HG03439 (cell line): Measurements from ENCODE around the gene AK4.

Source experiments
- ATAC-seq: cut with Tn5 transposase; IDR thresholded peaks from one replicate; pipeline ENCODE4 v1.9.1; 2021; ENCODE audit warnings: mild to moderate bottlenecking, moderate library complexity; ENCODE audit not compliant: unreplicated experiment

Gene AK4

GRCh38 chr1:65243491-65243890 lies 95.5 kb downstream of the AK4 start:
- no peak for ATAC-seq

- no peak for ATAC-seq
Observed at GRCh38 chr1:65245295-65245694, 97.3 kb downstream of the AK4 start.

DNA sequence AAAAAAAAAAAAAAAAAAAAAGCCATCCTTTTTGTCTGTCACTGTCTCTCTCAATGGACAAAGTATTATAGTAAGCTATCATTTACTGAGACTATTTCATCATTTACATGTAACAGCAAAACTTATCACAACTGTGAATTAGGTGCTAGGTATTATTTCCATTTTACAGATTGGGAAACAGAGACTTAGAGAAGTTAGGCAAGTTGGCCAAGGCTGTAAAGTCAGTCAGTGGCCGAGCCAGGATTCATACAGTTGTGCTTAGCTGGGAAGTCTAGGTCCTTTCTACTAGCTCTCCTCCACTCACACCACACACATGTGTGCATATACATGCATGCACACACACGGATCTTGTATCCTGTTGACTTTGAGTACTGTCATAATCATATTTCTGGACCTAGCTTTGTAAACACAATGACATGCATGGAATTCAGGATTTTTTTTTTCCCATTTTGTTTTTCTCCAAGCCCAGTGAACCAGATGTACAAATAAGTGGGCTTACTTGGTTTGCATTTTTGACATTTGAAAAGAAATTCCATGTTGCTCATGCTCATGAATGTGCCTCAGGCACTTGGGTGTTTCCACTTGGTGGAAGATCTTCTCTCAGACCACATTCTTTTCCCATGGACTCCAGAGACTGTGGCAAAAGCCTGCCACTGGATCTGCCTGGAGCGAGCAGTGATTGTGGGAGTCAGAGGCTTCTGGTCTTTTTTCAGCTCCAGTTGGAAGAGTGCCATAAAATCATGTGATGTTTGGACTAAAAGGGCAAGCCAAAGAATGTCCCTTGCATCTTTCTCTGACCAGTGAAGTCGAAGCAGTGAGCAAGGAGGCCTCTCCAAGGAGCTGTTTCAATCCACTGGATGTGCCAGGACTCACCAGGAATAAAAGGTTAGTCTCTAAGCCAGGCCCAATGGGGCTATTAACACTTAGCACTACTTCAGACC lies 99.7 kb downstream of the AK4 start:
- no peak for ATAC-seq

DNA sequence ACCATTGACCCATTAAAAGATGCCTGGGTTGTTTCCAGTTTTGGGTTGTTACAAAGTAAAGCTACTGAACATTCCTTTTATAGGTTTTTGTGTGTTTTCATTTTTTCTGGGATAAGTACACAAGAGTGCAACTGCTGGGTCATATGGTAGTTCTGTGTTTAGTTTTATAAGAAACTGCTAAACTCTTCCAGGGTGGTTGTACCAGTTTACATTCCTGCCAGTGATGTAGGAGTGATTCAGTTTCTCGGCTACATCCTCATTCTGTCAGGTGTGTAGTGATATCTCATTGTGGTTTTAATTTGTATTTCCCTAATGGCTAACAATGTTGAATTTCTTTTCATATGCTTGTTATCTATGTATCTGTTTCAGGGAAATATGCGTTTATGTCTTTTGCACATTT lies 102.8 kb downstream of the AK4 start:
- ATAC-seq: no peak

- peak; percentile 50 for ATAC-seq
Observed at GRCh38 chr1:65253800-65254319, 105.9 kb downstream of the AK4 start.

DNA sequence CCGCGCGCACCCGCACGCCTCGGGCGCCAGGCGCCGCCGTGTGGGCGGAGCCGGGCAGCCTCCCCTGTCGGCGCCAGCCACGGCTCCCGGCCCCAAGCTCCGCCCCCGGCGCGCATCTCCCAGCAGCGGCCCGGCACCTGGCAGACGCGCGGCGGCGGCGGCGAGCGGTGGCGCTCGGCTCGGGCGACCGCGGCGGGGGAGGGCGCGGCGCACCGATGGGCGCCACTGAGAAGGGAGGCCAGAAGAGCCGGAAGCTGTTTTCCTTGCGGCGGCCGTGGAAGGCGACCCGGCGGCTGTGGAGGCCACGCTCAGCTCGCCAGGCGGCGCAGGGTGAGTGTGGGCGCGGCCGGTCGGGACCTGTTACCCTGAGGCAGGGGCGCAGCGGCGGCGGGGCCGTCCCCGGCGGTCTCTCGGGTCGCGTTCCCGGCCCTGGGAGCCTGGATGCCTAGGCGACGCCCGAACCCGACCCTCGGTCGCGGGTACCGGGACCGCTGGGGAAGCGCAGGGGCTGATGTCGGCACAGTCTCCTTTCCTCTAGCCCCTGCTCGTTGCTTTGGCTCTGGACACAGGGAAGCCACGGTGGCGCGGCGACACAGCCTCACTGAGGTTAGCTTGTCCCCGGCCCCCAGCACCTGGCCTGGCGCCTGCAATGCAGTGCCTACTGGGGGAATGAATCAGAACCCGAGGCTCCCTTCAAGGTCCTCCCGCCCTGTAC lies 106.5 kb downstream of the AK4 start:
- ATAC-seq: peak; percentile 98

- ATAC-seq: no peak
Observed at GRCh38 chr1:65255035-65255655, 107.1 kb downstream of the AK4 start.

- no peak for ATAC-seq
Observed at GRCh38 chr1:65255656-65256050, 107.7 kb downstream of the AK4 start.

GRCh38 chr1:65256860-65257708 lies 109.1 kb downstream of the AK4 start:
- ATAC-seq: no peak

DNA sequence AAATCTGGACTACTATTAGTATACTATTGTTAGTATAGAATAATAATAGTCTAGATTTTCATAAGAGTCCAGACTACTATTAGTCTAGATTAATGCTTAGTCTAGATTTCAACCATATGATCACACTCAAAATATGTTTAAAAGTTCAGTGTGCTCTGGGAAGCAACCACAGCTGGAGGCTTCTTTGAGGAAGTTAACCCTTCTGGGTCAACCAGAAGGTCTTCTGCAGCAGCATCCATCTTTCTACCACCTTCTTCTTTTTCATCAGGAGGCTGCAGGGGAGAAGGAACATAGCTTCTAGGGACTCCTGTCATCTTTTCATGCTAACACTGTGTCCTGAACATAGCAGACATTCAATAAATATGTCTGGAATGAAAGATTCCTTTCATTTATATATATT lies 110.1 kb downstream of the AK4 start:
- no peak for ATAC-seq

- ATAC-seq: no peak
Observed at GRCh38 chr1:65259816-65260215, 111.8 kb downstream of the AK4 start.

DNA sequence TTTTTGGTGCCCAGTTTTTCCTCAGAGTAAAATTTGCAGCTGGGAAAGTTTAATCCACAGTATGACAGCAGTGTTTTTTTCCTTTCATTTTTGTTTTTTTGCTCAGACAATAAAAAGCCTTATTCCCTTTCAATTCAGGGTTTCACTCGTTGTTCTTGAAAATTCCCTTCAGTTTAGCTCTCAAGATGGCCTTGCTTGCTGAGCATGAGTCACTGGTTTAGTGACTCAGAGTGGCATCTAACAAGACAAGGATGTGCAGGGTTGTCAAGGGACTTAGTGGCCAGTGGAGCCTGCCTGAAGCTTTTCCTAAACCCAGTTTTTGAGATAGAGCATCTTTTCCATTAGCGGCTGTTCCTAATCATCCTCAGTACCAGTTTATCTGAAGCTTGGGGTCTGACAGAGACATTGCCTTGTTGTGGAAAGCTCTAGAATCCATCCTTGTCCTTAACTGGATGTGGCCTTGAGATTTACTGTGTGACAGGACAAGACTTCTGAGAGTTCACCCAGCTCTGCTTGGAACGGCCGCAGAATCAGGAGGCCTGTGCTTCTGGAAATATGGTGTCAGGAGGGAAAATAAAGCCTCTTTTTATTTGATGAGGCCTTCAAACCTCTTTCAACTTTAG lies 113.0 kb downstream of the AK4 start:
- ATAC-seq: no peak

DNA sequence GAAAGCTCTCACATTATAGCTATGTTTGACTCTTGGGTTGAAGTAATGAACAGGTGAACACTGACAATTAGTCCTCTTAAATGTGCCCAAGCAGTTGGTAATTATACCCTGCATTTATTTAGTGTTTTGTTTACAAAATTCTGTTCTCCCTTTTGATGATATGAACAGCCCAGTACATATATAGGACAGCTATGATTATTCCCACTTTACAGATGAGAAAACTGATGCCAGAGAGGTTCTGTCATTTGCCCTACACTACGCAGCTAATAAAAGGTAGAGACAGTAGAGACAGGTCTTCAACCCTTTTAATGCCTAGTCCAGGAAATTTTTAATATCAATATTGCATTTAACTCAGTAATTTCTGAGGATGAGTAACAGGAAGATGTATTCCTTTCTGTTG lies 115.3 kb downstream of the AK4 start:
- ATAC-seq: no peak

- no peak for ATAC-seq
Observed at GRCh38 chr1:65264197-65264929, 116.4 kb downstream of the AK4 start.

- no peak for ATAC-seq
Observed at GRCh38 chr1:65265296-65265650, 117.3 kb downstream of the AK4 start.

- ATAC-seq: peak; percentile 47
Observed at GRCh38 chr1:65265651-65266351, 117.8 kb downstream of the AK4 start.

- no peak for ATAC-seq
Observed at GRCh38 chr1:65266476-65266875, 118.5 kb downstream of the AK4 start.

GRCh38 chr1:65267271-65267670 lies 119.3 kb downstream of the AK4 start:
- ATAC-seq: no peak

DNA sequence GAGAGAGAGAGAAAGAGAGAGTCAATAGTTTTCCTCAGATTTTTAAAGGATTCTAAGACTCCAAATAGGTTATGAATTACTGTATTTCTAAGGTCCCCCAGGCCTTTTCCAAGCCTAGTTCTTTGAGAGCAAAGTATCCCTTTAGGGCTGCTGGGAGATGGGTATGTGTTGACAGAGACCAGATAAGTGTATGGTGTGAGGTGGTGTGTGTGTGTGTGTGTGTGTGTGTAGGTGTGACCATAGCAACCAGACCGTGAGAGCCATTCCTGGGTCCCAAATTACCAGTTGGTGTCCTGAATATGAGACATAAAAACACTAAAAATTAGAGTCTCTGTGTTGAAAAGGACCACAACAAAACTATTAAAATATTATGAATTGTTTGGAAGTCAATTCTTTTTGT lies 119.7 kb downstream of the AK4 start:
- ATAC-seq: no peak
